Upper lobe of left lung (tissue), 6 donors: ENCODE data around the gene SPDYA. TPM values are rescaled to one million over a fixed set of nuclear protein-coding genes. Genes with fewer than 3 reads are reported as not detected.

Source experiments
- ATAC-seq, 2 donors: fragments of 200-7000 bp; cut with Tn5 transposase; one replicate each; pipeline ENCODE4 v1.9.1; 2022; ENCODE audit warnings: mild to moderate bottlenecking in 2 of 2, moderate library complexity in 2 of 2; ENCODE audit not compliant: low FRiP score in 2 of 2
- DNase-seq, 2 donors: peaks; one replicate each; pipeline ENCODE4 v3.0.0-alpha.2; 2019 to 2020
- H3K27ac ChIP-seq, 4 donors: fragments of 200-600 bp; sonication (generic); one replicate each; pipeline ENCODE4 v1.5.1; 2016 to 2019
- H3K27me3 ChIP-seq, 4 donors: fragments of 200-600 bp; sonication (generic); one replicate each; pipeline ENCODE4 v1.5.1; 2017 to 2019
- H3K36me3 ChIP-seq, 4 donors: fragments of 200-600 bp; sonication (generic); one replicate each; pipeline ENCODE4 v1.5.1; 2016 to 2019
- H3K4me1 ChIP-seq, 4 donors: fragments of 200-600 bp; sonication (generic); one replicate each; pipeline ENCODE4 v1.5.1; 2018 to 2019
- H3K4me3 ChIP-seq, 4 donors: fragments of 200-600 bp; sonication (generic); one replicate each; pipeline ENCODE4 v1.5.1; 2017 to 2019; ENCODE audit warnings: mild to moderate bottlenecking in 2 of 4, moderate library complexity in 1 of 4
- H3K9me3 ChIP-seq, 4 donors: fragments of 200-600 bp; sonication (generic); one replicate each; pipeline ENCODE4 v1.5.1; 2018 to 2019
- EP300 ChIP-seq, 4 donors: sonication (generic); formaldehyde crosslinking; IDR thresholded peaks; one replicate each; pipeline ENCODE4 v1.5.1; 2017; ENCODE audit warnings: antibody characterized with exemption in 4 of 4, control low read depth in 2 of 4
- POLR2A ChIP-seq, 4 donors: fragments of 450-650 bp; IDR thresholded peaks; one replicate each; pipeline ENCODE4 v1.5.1; 2016 to 2017; ENCODE audit warnings: antibody characterized with exemption in 4 of 4, mild to moderate bottlenecking in 2 of 4
- POLR2AphosphoS5 ChIP-seq, 2 donors: sonication (generic); formaldehyde crosslinking; IDR thresholded peaks; one replicate each; pipeline ENCODE4 v1.5.1; 2017; ENCODE audit warnings: antibody characterized with exemption in 2 of 2
- WGBS, 2 donors: methylation state at CpG; one replicate each; pipeline ENCODE4 v1.1.5; 2017 to 2018; 5-methylcytosine and 5-hydroxymethylcytosine counted together
- total RNA-seq, 6 donors: library from RNA; depleted of rRNA in 4 of 6; stranded (reverse); fragments of >200 nt in 4 of 6; gene quantifications; one replicate each; pipeline versions ENCODE4 v1.1.0 to v1.2.1, GENCODE V29; 2016 to 2021
- TF ChIP-seq, protein P1 (sequence below), 6 experiments: fragments of 450-650 bp in 4 of 6; fragments of 200-600 bp in 2 of 6; sonication (generic) in 2 of 6; IDR thresholded peaks; one replicate each; pipeline ENCODE4 v1.5.1; 2016 to 2019; ENCODE audit warnings: antibody characterized with exemption in 6 of 6
- donor health status: DM: no; HTN: no; CAD: no; lungs with moderate emphysema.
- donor health status: DM: no; HTN: yes; CAD: no; lungs with severe emphysema.

Gene SPDYA
- total RNA-seq, 6 donors from 2014 or later: 1.0 to 2.3 (median 1.6) TPM

- no peak for TF ChIP-seq POLR2A (IDR thresholded peaks at IDR 0.05)
- no peak for TF ChIP-seq EP300 (IDR thresholded peaks at IDR 0.05)
- TF ChIP-seq, protein P1, sequence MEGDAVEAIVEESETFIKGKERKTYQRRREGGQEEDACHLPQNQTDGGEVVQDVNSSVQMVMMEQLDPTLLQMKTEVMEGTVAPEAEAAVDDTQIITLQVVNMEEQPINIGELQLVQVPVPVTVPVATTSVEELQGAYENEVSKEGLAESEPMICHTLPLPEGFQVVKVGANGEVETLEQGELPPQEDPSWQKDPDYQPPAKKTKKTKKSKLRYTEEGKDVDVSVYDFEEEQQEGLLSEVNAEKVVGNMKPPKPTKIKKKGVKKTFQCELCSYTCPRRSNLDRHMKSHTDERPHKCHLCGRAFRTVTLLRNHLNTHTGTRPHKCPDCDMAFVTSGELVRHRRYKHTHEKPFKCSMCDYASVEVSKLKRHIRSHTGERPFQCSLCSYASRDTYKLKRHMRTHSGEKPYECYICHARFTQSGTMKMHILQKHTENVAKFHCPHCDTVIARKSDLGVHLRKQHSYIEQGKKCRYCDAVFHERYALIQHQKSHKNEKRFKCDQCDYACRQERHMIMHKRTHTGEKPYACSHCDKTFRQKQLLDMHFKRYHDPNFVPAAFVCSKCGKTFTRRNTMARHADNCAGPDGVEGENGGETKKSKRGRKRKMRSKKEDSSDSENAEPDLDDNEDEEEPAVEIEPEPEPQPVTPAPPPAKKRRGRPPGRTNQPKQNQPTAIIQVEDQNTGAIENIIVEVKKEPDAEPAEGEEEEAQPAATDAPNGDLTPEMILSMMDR (IDR thresholded peaks at IDR 0.05): no peak
- TF ChIP-seq POLR2AphosphoS5 (IDR thresholded peaks at IDR 0.05): no peak
- ATAC-seq: no peak
These were observed 11.4 kb downstream of the SPDYA start for GRCh38 chr2:28822036-28822435.

DNA sequence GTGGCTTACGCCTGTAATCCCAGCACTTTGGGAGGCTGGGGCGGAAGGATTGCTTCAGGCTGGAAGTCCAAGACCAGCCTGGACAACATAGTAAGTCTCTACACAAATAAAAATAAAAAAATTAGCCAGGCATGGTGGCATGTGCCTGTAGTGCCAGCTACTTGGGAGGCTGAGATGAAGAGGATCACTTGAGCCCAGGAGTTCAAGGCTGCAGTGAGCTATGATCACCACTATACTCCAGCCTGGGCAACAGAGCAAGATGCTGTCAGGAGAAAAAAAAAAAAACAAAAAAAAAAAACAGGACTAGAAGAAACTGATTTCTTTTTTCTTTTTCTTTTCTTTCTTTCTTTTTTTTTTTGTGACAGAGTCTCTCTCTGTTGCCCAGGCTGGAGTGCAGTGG is 13.6 kb downstream of the SPDYA start:
- 93 to 97% methylated on average over 2 of the region's 2 CpGs for WGBS, 2 donors
- Histone ChIP-seq H3K36me3 (no peaks in the 10 kb centered on the region), H3K4me1 (peaks cover 0 to 6% (median 0%) of the 10 kb centered on the region in 4 donors), H3K27ac (no peak overlapping the region), H3K4me3 (no peak overlapping the region), H3K9me3 (no peaks in the 10 kb centered on the region), H3K27me3 (no peaks in the 10 kb centered on the region)
- TF ChIP-seq, protein P1 (IDR thresholded peaks at IDR 0.05): no peak
- TF ChIP-seq POLR2A (IDR thresholded peaks at IDR 0.05) (no peak), POLR2AphosphoS5 (IDR thresholded peaks at IDR 0.05) (no peak), EP300 (IDR thresholded peaks at IDR 0.05) (no peak)
- DNase-seq (no peak), ATAC-seq (no peak)

More at GRCh38 chr2:28822036-28822435, 11.4 kb downstream of the SPDYA start:
- H3K9me3 ChIP-seq: no peaks in the 10 kb centered on the region
- no peak for DNase-seq
- no peak overlapping the region for H3K27ac ChIP-seq
- H3K27me3 ChIP-seq: no peaks in the 10 kb centered on the region
- H3K4me3 ChIP-seq: no peak overlapping the region
- no peaks in the 10 kb centered on the region for H3K36me3 ChIP-seq
- H3K4me1 ChIP-seq: peaks cover 0 to 6% (median 0%) of the 10 kb centered on the region in 4 donors

GRCh38 chr2:28824870-28825269 is 14.2 kb downstream of the SPDYA start:
- H3K36me3 ChIP-seq: no peaks in the 10 kb centered on the region
- peaks cover 0 to 6% (median 0%) of the 10 kb centered on the region in 4 donors for H3K4me1 ChIP-seq
- H3K27me3 ChIP-seq: no peaks in the 10 kb centered on the region
- H3K4me3 ChIP-seq: no peak overlapping the region
- no peak for DNase-seq
- TF ChIP-seq POLR2AphosphoS5 (IDR thresholded peaks at IDR 0.05) (no peak), POLR2A (IDR thresholded peaks at IDR 0.05) (no peak), EP300 (IDR thresholded peaks at IDR 0.05) (no peak)
- TF ChIP-seq, protein P1 (IDR thresholded peaks at IDR 0.05): no peak
- no peaks in the 10 kb centered on the region for H3K9me3 ChIP-seq
- no peak overlapping the region for H3K27ac ChIP-seq
- ATAC-seq: no peak

DNA sequence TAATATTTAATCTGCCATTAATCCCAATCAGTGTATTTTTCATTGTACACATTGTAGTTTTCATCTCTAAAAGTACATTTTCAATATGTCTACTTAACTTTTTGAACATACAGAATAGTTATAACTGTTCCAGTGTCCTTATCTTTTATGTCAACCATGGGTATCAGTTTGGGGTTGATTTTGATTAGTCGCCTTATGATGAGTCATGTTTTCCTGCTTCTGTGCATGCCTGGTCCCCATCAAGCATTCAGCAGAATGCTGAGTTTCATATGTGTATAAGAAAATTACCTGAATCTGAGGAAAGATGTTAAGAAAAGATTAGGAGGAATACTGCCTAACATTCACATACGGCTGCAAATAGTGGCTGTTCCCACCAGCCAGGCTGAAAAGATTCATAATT is 17.7 kb downstream of the SPDYA start:
- WGBS, 2 donors: 86 to 93% methylated on average over 2 of the region's 2 CpGs
- Histone ChIP-seq H3K4me1 (no peaks in the 10 kb centered on the region), H3K27me3 (no peaks in the 10 kb centered on the region), H3K36me3 (no peaks in the 10 kb centered on the region), H3K27ac (no peak overlapping the region), H3K4me3 (no peak overlapping the region), H3K9me3 (no peaks in the 10 kb centered on the region)
- DNase-seq (no peak), ATAC-seq (no peak)
- TF ChIP-seq EP300 (IDR thresholded peaks at IDR 0.05) (no peak), POLR2AphosphoS5 (IDR thresholded peaks at IDR 0.05) (no peak)
- TF ChIP-seq, protein P1 (IDR thresholded peaks at IDR 0.05): no peak

GRCh38 chr2:28833740-28834470 is 23.3 kb downstream of the SPDYA start:
- no peak for DNase-seq
- Histone ChIP-seq H3K27me3 (no peaks in the 10 kb centered on the region), H3K36me3 (no peaks in the 10 kb centered on the region), H3K9me3 (no peaks in the 10 kb centered on the region), H3K4me1 (no peaks in the 10 kb centered on the region), H3K27ac (no peak overlapping the region), H3K4me3 (no peak overlapping the region)
- ATAC-seq: no peak
- TF ChIP-seq POLR2AphosphoS5 (IDR thresholded peaks at IDR 0.05) (no peak), POLR2A (IDR thresholded peaks at IDR 0.05) (no peak), EP300 (IDR thresholded peaks at IDR 0.05) (no peak)
- 83 to 89% methylated on average over 2 of the region's 2 CpGs for WGBS, 2 donors
